Epithelial cell of proximal tubule (primary cell): ENCODE results near the gene FAM240A. TPM values are rescaled to one million over a fixed set of nuclear protein-coding genes. Genes with fewer than 3 reads are reported as not detected.
A peak's percentile ranks its signal among the peaks of the same experiment; 100 is the strongest.

Experiments used
- DNase-seq: peaks from one replicate; pipeline ENCODE4 v3.0.0-alpha.2; 2011; ENCODE audit warnings: low read depth
- H3K4me3 ChIP-seq: 2 replicates; pipeline ENCODE4 v1.5.1; 2011; ENCODE audit warnings: low read depth, mild to moderate bottlenecking, low read length
- CTCF ChIP-seq: conservative IDR thresholded peaks from 2 replicates; pipeline ENCODE4 v1.5.1; 2012; ENCODE audit warnings: low read depth, mild to moderate bottlenecking, low read length
- total RNA-seq: library from RNA; depleted of rRNA; stranded (reverse); fragments of >200 nt; gene quantifications from 2 replicates; pipeline ENCODE4 v1.2.3, GENCODE V29; 2015

FAM240A gene
- total RNA-seq, 1 donor from 2014 or later, result not detected

GRCh38 chr3:46593274-46593862 is 19.0 kb upstream of the FAM240A start:
- peak; percentile 24 for TF ChIP-seq CTCF
- H3K4me3 ChIP-seq, result no peak overlapping the region
- no peak for DNase-seq

GRCh38 chr3:46593979-46594378 is 18.3 kb upstream of the FAM240A start:
- no peak overlapping the region for H3K4me3 ChIP-seq
- no peak for TF ChIP-seq CTCF
- DNase-seq, result no peak

- no peak for DNase-seq
- H3K4me3 ChIP-seq, result no peak overlapping the region
- TF ChIP-seq CTCF, result no peak
Observed at GRCh38 chr3:46594723-46595122, 17.6 kb upstream of the FAM240A start.

GRCh38 chr3:46595819-46596314 is 16.5 kb upstream of the FAM240A start:
- no peak for TF ChIP-seq CTCF
- H3K4me3 ChIP-seq, result no peak overlapping the region
- DNase-seq, result no peak

- no peak for DNase-seq
- H3K4me3 ChIP-seq, result no peak overlapping the region
- no peak for TF ChIP-seq CTCF
Observed at GRCh38 chr3:46599590-46599989, 12.7 kb upstream of the FAM240A start.

- DNase-seq, result no peak
- no peak overlapping the region for H3K4me3 ChIP-seq
- no peak for TF ChIP-seq CTCF
Observed at GRCh38 chr3:46603446-46604046, 8.8 kb upstream of the FAM240A start.

GRCh38 chr3:46604127-46604526 is 8.2 kb upstream of the FAM240A start:
- no peak for TF ChIP-seq CTCF
- H3K4me3 ChIP-seq, result no peak overlapping the region
- no peak for DNase-seq
